ENCODE measurements around the gene COG5. TPM values are rescaled to one million over a fixed set of nuclear protein-coding genes. Genes with fewer than 3 reads are reported as not detected.

Gene COG5
- total and polyA plus RNA-seq, 10 of the 15 experiments (the other 5 are each of a cell fraction or from before 2014, with no cell fraction given) = 5.5 to 27.9 (median 15.6) TPM

DNA sequence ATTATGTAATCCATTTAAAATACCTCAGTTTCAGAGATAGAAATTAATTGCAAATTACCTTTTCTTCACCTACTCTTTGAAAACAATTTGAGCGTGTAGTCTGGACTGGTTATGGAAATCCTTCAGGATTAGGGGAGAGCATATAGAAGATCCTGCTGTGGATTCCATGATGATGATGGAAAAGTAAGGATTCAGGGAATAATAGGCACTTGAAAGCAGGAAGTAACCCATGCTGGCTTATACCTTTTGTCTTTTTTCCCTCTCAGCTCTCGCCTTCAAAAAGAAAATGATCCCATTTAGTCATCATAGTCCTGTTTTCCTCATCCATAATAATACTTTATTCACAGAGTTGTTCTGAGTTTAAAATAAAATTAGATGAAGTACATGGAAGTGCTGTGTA, 390.5 kb downstream of the COG5 start:
- Histone ChIP-seq H3K4me1 (ENCODE audit: control insufficient read depth, insufficient read depth, low read length) (peaks cover 26% of the 10 kb centered on the region), H3K36me3 (ENCODE audit: control insufficient read depth in 2 of 2, insufficient read depth in 2 of 2, low read length in 1 of 2) (no peaks in the 10 kb centered on the region), H3K9ac (ENCODE audit: control insufficient read depth, insufficient read depth, low read length) (no peak overlapping the region), H3K79me2 (ENCODE audit: control insufficient read depth, insufficient read depth, low read length) (peaks cover 34% of the 10 kb centered on the region), H3K4me2 (ENCODE audit: control insufficient read depth, insufficient read depth) (no peak overlapping the region), H3K27me3 (replicated peaks in 1 of 2; ENCODE audit: control insufficient read depth in 2 of 2, insufficient read depth in 2 of 2, low read length in 1 of 2) (no peaks in the 10 kb centered on the region), H3K9me3 (replicated peaks; ENCODE audit: control insufficient read depth, insufficient read depth, low read length) (no peaks in the 10 kb centered on the region), H3K4me3 (no peak overlapping the region), H3K27ac (ENCODE audit: control insufficient read depth, insufficient read depth) (no peak overlapping the region), H4K20me1 (ENCODE audit: control insufficient read depth, insufficient read depth) (no peaks in the 10 kb centered on the region), H2AFZ (ENCODE audit: control insufficient read depth, low read depth, low read length) (no peak overlapping the region)
- ChIA-PET CTCF (interaction anchor here (0.9 to 3.0 kb wide), 5 partner anchors 20 to 702 kb away, joined by 3 to 15 read pairs (median 5); no protein-coding TSS in a partner anchor), RAD21 (ENCODE audit: unreplicated experiment) (interaction anchor here (1.8 kb wide), 1 partner anchor 16 kb away, joined by 11 read pairs; no protein-coding TSS in a partner anchor), POLR2A (interaction anchor here (0.9 kb wide), 1 partner anchor 23 kb away, joined by 3 read pairs; no protein-coding TSS in a partner anchor), SMC1A (ENCODE audit: uncharacterized antibody, unreplicated experiment) (interaction anchor here (0.9 to 2.6 kb wide), 10 partner anchors 9 to 51 kb away, joined by 3 to 23 read pairs (median 6); no protein-coding TSS in a partner anchor)
- intact Hi-C loops (cut with micrococcal nuclease; ENCODE audit: unreplicated experiment) = no loop called here
- in situ Hi-C loops (cut with MboI) = no loop called here
- BruUV-seq (replicated peaks) = TSS peak; percentile 19
- no peak for TF ChIP-seq STAT3 (IDR thresholded peaks at IDR 0.05; ENCODE audit: low read depth, low read length)
- TF ChIP-seq, protein P1, sequence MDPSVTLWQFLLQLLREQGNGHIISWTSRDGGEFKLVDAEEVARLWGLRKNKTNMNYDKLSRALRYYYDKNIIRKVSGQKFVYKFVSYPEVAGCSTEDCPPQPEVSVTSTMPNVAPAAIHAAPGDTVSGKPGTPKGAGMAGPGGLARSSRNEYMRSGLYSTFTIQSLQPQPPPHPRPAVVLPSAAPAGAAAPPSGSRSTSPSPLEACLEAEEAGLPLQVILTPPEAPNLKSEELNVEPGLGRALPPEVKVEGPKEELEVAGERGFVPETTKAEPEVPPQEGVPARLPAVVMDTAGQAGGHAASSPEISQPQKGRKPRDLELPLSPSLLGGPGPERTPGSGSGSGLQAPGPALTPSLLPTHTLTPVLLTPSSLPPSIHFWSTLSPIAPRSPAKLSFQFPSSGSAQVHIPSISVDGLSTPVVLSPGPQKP (IDR thresholded peaks at IDR 0.05; ENCODE audit: low read depth, low read length) = no peak
- no peak for TF ChIP-seq MEF2B (IDR thresholded peaks at IDR 0.05; ENCODE audit: partially characterized antibody, poor library complexity, severe bottlenecking)
- TF ChIP-seq NFYB (IDR thresholded peaks at IDR 0.05; ENCODE audit: insufficient read depth, low read depth, low read length) = no peak
- TF ChIP-seq WRNIP1 (IDR thresholded peaks at IDR 0.05; ENCODE audit: borderline replicate concordance, low read depth, low read length) = no peak
- no peak for TF ChIP-seq MYB (IDR thresholded peaks at IDR 0.05; ENCODE audit: borderline replicate concordance, low read depth, low read length)
- TF ChIP-seq, protein P2, sequence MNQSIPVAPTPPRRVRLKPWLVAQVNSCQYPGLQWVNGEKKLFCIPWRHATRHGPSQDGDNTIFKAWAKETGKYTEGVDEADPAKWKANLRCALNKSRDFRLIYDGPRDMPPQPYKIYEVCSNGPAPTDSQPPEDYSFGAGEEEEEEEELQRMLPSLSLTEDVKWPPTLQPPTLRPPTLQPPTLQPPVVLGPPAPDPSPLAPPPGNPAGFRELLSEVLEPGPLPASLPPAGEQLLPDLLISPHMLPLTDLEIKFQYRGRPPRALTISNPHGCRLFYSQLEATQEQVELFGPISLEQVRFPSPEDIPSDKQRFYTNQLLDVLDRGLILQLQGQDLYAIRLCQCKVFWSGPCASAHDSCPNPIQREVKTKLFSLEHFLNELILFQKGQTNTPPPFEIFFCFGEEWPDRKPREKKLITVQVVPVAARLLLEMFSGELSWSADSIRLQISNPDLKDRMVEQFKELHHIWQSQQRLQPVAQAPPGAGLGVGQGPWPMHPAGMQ (IDR thresholded peaks at IDR 0.05; ENCODE audit: borderline replicate concordance) = no peak
- no peak for TF ChIP-seq CBFB (IDR thresholded peaks at IDR 0.05; ENCODE audit: low read depth)
- TF ChIP-seq, protein P3, sequence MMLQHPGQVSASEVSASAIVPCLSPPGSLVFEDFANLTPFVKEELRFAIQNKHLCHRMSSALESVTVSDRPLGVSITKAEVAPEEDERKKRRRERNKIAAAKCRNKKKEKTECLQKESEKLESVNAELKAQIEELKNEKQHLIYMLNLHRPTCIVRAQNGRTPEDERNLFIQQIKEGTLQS (IDR thresholded peaks at IDR 0.05; ENCODE audit: borderline replicate concordance, extremely low read depth, low read depth, low read length) = no peak
- TF ChIP-seq, protein P4, sequence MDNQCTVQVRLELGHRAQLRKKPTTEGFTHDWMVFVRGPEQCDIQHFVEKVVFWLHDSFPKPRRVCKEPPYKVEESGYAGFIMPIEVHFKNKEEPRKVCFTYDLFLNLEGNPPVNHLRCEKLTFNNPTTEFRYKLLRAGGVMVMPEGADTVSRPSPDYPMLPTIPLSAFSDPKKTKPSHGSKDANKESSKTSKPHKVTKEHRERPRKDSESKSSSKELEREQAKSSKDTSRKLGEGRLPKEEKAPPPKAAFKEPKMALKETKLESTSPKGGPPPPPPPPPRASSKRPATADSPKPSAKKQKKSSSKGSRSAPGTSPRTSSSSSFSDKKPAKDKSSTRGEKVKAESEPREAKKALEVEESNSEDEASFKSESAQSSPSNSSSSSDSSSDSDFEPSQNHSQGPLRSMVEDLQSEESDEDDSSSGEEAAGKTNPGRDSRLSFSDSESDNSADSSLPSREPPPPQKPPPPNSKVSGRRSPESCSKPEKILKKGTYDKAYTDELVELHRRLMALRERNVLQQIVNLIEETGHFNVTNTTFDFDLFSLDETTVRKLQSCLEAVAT (IDR thresholded peaks at IDR 0.05) = no peak
- TF ChIP-seq RAD21 (IDR thresholded peaks at IDR 0.05; ENCODE audit: insufficient read depth, low read depth, low read length) = no peak
- no peak for TF ChIP-seq ZNF274 (IDR thresholded peaks at IDR 0.05; ENCODE audit: insufficient read depth, insufficient read length)
- no peak for TF ChIP-seq SMC3 (IDR thresholded peaks at IDR 0.05; ENCODE audit: borderline replicate concordance, low read length)
- TF ChIP-seq EGR1 (IDR thresholded peaks at IDR 0.05; ENCODE audit: borderline replicate concordance in 1 of 2, low read depth in 2 of 2, low read length in 2 of 2) = no peak
- no peak for TF ChIP-seq CBX5 (IDR thresholded peaks at IDR 0.05; ENCODE audit: low read depth)
- TF ChIP-seq, protein P5, sequence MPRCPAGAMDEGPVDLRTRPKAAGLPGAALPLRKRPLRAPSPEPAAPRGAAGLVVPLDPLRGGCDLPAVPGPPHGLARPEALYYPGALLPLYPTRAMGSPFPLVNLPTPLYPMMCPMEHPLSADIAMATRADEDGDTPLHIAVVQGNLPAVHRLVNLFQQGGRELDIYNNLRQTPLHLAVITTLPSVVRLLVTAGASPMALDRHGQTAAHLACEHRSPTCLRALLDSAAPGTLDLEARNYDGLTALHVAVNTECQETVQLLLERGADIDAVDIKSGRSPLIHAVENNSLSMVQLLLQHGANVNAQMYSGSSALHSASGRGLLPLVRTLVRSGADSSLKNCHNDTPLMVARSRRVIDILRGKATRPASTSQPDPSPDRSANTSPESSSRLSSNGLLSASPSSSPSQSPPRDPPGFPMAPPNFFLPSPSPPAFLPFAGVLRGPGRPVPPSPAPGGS (IDR thresholded peaks at IDR 0.05; ENCODE audit: borderline replicate concordance, insufficient read depth, low read depth, low read length, poor library complexity, severe bottlenecking) = no peak
- no peak for FAIRE-seq
- ATAC-seq = no peak
- DNase-seq (ENCODE audit: low read depth, low spot score) = no peak
- 98% methylated on average over 2 of the region's 2 CpGs for WGBS (ENCODE audit: insufficient coverage, insufficient replicate concordance, low lambda C conversion rate, missing lambda C conversion rate)
